HG03280 (cell line): Measurements from ENCODE around the gene PDE3A.

Experiments
- ATAC-seq: cut with Tn5 transposase; IDR thresholded peaks from one replicate; pipeline ENCODE4 v1.9.1; 2021; ENCODE audit warnings: mild to moderate bottlenecking, moderate library complexity; ENCODE audit not compliant: unreplicated experiment

PDE3A gene

GRCh38 chr12:20453756-20454310 lies 85.5 kb downstream of the PDE3A start:
- ATAC-seq, result no peak

GRCh38 chr12:20455001-20455706 lies 86.8 kb downstream of the PDE3A start:
- ATAC-seq, result no peak

DNA sequence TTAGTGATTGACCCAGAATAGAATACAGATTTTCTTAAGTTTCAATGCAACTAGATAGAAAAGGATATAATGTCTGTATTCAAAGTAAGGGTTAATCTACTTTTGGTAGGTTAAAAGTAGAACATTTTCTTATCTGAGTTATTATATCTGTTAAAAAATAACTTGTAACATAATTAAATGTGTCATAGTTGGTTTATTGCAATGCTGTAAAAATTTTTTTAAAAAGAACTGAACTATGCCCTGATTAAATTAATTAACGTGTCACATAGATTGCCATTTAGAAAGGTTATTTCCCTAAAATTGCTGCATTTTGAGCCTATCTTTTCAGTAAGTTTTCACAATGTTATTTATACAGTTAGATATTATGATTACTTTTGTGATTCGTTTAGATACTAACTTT lies 89.2 kb downstream of the PDE3A start:
- ATAC-seq, result no peak

DNA sequence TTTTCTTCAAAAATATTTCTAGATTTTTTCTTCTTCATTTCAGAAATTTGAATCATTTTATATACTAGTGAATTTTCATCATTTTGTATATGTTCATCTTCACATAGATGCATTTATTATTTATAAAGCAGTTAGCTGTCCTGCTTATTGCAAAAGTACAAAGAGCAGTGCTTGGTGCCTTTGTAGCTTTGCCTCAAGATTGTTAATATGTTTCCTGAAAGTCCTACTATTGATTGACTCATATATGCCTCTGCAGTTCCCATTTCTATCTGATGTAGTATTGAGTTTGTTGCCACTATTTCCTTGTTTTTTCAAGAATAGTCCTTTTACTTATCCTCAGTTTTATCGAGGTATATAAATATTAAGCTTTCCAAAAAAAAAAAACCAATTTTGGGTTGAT lies 89.7 kb downstream of the PDE3A start:
- ATAC-seq, result no peak

DNA sequence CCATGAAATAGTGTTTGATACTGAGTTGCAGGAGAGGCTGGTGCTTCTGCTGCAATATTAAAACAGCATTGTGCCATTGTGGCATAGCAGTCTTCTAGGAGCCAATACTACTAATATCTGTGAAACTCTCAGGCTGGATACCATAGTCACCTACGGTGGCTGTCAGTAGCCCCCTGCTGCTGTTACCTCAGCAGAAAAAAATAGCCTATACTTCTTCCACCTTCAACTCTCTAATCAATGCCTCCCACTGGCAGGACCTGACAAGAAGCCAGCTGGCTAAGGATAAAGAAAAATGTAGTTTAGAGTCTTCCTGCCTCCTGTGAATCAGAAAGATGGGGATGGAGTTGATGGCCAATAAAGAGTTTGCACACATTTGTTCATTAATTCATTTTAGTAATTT lies 91.6 kb downstream of the PDE3A start:
- ATAC-seq, result no peak

GRCh38 chr12:20460956-20461355 lies 92.6 kb downstream of the PDE3A start:
- no peak for ATAC-seq

- no peak for ATAC-seq
Observed at GRCh38 chr12:20463913-20464524, 95.7 kb downstream of the PDE3A start.

DNA sequence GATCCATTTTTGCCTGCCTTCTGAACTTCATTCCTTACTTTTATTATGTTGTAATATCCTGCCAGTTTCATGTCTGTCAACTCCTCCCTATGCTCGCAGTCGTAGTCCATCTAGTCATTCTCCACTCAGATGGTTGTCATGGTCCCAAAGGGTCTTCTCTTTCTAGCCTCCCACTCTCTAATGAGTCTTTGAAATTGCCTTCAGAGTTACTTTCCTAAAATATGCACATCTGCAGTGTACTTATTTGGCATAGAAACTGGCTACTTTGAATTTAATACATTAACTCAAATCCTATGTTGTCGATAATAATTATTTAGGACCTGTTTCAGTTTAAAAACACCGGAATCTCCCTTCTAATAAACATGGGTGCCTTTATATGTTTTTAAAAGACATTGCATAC lies 101.0 kb downstream of the PDE3A start:
- ATAC-seq, result no peak

- no peak for ATAC-seq
Observed at GRCh38 chr12:20469756-20470155, 101.4 kb downstream of the PDE3A start.

GRCh38 chr12:20472102-20472782 lies 103.9 kb downstream of the PDE3A start:
- no peak for ATAC-seq

DNA sequence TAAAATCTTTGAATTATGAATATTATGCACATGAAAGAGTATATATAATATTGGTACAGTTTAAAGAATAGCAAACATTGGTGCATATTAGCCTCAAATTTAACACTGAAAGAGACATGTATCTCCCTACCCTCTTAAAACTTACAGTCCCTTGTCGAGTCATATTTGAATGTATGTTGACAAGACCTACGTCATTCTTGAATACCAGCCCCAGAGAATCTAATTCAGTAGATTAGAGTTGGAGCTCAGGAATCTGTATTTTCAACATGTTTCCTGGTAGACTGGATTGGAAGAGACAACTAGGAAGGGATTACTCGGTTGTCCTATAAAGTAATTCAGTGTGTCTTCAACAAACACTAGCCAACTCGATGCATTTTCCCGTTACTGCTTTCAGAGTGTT lies 104.8 kb downstream of the PDE3A start:
- ATAC-seq, result no peak

GRCh38 chr12:20474016-20474415 lies 105.7 kb downstream of the PDE3A start:
- ATAC-seq, result no peak

DNA sequence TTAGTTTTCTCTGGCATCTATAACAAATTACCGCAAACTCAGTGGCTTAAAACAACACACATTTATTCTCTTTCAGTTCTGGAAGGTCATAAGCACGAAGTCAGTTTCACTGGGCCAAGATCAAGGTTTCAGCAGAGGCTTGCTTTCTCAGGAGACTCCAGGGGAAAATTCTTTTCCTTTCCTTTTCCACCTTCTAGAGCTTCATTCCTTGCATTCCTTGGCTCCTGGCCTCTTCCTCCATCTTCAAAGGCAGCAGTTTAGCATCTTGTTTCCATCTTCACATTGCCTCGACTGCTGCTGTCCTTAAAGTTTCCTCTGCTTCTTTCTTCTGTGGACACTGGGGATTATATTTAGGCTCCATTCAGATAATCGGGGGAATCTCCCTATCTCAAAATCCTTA lies 106.1 kb downstream of the PDE3A start:
- no peak for ATAC-seq

- no peak for ATAC-seq
Observed at GRCh38 chr12:20475542-20475941, 107.2 kb downstream of the PDE3A start.

GRCh38 chr12:20476551-20476950 lies 108.2 kb downstream of the PDE3A start:
- ATAC-seq, result no peak

DNA sequence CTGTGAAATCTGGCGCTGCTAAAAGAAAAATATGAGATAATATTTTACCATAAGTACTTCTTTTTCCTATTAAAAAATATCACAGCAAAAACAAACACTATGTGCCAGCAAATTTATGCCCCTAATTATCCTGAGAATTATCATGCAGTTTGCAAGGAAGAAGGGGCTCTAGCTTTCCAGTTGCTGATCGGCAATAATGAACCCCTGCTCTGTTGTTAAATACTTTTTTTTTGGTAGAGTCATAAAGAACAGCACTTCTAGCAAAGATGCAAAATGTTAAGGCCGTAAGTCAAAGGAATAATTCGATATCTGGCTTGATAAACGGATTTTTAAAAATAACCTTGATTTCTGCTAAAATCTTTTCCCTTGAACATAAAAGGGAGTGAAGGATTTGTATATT lies 108.9 kb downstream of the PDE3A start:
- no peak for ATAC-seq

GRCh38 chr12:20477672-20478071 lies 109.3 kb downstream of the PDE3A start:
- no peak for ATAC-seq

DNA sequence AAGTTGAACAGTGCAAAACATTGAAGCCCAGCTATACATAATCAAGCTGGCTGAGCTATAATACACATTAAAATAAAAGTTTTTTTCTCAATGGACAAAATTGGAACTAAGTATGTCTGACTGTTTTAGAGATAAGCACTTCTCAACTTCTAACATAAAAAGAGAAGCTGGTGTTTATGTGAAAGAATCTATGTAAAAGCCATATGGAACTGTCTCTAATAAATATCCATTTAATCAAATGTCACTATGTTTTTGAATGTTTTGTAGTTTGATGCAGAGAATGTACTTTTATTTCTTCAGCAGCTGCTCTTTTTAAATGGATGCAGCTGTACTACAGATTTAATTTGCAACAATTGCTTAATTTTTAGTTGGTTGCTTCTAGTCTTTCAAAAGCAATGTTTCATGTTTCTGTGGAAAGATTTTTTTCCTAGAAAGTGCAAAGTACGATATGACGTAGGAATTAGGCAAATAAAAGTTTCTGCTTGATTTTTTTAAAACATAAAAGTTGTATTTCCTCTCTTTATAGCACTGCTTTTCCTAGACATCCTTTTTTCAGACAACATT lies 114.2 kb downstream of the PDE3A start:
- no peak for ATAC-seq

DNA sequence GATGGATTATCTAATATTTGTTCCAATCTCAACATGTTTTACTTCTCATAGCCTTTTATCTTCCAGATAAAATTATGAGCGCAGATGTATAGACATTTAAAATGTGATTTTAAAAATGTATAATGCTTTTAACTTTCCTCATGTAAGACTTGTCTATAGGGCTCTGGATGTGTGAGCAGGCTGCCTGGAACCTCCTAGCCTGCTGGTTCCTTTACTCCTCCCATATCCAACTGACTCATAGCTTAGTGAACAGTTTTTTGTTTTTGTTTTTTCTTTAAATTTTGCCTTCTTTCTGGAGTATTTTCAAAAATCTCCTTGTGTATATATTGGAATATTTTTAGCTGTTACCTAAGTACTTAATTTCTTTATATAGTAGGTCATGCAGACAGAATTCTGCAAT lies 115.4 kb downstream of the PDE3A start:
- ATAC-seq, result no peak

GRCh38 chr12:20486233-20486632 lies 117.9 kb downstream of the PDE3A start:
- no peak for ATAC-seq

DNA sequence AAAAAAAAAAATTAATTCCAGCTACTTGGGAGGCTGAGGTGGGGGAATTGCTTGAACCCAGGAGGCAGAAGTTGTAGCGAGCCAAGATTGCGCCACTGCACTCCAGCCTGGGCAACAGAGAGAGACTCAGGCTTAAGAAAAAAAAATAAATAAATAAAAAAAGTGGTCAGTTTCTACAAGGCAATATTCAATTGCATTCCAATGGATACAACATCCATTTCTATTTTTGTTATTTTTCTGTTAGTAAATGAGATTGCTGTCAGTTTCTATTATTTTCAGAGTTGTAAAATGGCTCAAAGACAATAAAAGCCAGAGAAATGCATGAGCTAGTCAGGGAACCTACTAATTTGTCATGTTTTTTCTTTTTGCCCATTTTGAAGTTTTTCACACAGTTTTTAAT lies 119.2 kb downstream of the PDE3A start:
- no peak for ATAC-seq

DNA sequence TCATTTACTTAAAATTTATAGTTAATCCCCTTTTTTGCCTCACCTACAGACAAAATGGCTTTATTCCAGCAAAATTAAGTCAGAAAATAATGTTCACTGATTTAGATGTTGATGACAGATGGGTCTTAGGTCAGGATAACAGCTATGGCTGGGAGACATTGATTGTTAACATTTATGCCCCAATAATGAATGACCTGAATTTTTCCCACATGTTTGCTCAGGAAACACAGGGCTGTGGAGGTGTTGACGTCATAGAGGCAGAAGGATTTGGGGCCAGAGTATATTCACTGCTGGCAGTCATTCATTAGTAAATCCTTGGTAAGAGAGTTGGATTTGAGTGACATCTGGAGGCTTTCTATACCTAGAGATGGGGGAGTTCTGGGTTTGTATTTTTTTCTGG lies 121.3 kb downstream of the PDE3A start:
- ATAC-seq, result no peak
